Stimulated activated CD4-positive, alpha-beta T cell treated with anti-CD3 and anti-CD28 coated beads, Interleukin-15, amount 100 ng/mL, for 1 hour (primary cell): ENCODE data around the gene TIMM29.

Experiments used
- DNase-seq, 2 donors: peaks; one replicate each; pipeline ENCODE4 v3.0.0-alpha.2; 2020; ENCODE audit warnings: low read depth in 1 of 2, low spot score in 1 of 2

The TIMM29 gene

GRCh38 chr19:10928563-10929401 is at the start of gene TIMM29, which contains the start of gene YIPF2:
Gene TIMM29 (plus strand): TSS chr19:10928811. CDS start chr19:10928823, 12 bp downstream.
Gene YIPF2 (minus strand): TSS chr19:10928639. CDS start chr19:10928410, 229 bp downstream.
- DNase-seq = peak; percentile 82 to 90

DNA sequence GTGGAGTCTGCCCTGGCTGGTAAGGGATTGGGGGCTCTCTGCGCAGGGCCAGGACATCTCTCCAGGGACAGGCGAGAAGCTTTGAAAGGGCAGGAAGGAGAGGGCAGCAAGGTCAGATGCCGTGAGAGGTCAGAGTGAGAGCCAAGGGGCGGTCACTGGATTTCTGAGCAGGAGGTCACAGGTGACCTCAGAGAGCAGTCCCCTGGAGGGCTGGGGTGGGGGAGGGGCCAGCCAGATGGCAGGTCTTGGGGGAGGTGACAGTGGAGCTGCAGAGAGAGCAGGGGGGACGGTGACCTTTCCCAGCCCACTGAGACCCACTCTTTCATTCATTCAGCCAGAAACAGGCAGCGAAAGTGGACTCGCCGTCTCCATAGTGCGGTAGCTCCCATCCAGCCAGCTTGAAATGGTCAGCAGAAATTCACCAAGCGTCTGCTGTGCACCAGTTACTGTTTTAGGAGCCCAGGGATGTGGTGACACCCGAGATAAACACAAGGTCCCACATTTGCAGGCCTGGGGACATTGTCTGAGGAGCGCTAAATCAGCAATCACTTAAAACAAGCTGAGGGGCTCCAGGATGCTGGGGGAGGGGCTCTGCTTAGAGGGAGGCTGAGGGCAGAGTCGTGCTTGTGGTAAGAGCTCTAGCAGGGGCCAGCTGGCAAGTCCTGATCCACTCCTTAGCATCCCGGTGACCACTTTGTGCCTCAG is 47.1 kb upstream of the TIMM29 start:
- no peak for DNase-seq

GRCh38 chr19:10882108-10882457 is 46.5 kb upstream of the TIMM29 start:
- DNase-seq = no peak

GRCh38 chr19:10884274-10884673 is 44.3 kb upstream of the TIMM29 start:
- no peak for DNase-seq

GRCh38 chr19:10885201-10886169 is 43.1 kb upstream of the TIMM29 start:
- DNase-seq = no peak

DNA sequence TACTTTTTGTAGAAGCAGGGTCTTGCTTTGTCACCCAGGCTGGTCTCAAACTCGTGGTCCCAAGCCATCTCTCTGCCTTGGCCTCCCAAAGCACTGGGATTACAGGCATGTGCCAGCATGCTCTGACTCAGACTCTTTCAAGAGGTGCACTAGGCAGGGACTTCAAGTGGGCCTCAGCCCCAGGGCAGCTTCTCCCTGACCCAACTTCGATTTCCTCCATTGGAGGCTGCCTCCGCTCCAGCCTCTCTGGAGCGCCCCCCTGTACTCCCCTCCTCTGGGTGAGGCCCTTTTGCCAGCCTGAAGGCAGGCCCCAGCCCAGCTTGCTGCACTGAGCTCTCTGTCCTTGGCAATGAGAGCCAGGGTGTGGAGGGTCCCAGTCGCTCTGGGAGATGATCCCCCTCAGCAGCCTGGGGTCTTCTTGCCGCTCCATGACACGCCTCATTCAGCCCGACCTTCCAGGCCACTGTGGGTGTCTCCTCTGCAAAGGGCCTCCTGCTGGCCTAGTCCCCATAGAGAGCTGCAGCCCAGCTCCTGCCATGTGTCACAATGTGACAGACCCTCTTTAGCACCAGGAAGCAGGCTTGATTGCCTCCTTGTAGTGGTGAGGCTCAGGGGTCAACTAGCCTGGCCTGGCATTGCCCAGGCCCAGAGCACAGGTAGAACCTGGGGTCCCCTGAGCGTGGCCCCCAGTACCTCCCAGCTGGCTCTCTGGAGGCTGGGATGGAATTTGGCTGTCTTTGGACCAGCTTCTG is 40.8 kb upstream of the TIMM29 start:
- no peak for DNase-seq

- DNase-seq = no peak
Observed at GRCh38 chr19:10888421-10888866, 40.2 kb upstream of the TIMM29 start.

DNA sequence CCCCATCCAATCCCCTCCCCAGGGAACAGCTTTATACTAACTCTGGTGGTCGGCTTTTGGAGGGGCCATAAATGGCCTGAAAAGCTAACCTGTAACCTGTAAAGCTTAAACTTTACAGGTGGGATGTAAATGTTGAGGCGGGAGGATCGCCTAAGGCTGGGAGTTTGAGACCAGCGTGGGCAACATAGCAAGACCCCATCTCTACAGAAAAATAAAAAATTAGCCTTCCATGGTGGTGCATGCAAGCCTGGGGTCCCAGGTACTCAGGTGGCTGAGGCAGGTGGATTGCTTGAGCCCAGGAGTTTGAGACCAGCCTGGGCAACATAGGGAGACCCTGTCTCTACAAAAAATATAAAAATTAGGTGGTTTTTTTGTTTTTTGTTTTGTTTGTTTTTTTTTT is 38.7 kb upstream of the TIMM29 start:
- no peak for DNase-seq

- no peak for DNase-seq
Observed at GRCh38 chr19:10891405-10892086, 37.1 kb upstream of the TIMM29 start.

GRCh38 chr19:10892256-10892655 is 36.4 kb upstream of the TIMM29 start:
- DNase-seq = no peak

GRCh38 chr19:10894911-10895213 is 33.7 kb upstream of the TIMM29 start:
- no peak for DNase-seq

GRCh38 chr19:10895363-10895762 is 33.2 kb upstream of the TIMM29 start:
- no peak for DNase-seq

GRCh38 chr19:10895920-10896319 is 32.7 kb upstream of the TIMM29 start:
- DNase-seq = no peak

GRCh38 chr19:10896851-10897526 is 31.6 kb upstream of the TIMM29 start:
- DNase-seq = no peak

- no peak for DNase-seq
Observed at GRCh38 chr19:10898633-10899032, 30.0 kb upstream of the TIMM29 start.

DNA sequence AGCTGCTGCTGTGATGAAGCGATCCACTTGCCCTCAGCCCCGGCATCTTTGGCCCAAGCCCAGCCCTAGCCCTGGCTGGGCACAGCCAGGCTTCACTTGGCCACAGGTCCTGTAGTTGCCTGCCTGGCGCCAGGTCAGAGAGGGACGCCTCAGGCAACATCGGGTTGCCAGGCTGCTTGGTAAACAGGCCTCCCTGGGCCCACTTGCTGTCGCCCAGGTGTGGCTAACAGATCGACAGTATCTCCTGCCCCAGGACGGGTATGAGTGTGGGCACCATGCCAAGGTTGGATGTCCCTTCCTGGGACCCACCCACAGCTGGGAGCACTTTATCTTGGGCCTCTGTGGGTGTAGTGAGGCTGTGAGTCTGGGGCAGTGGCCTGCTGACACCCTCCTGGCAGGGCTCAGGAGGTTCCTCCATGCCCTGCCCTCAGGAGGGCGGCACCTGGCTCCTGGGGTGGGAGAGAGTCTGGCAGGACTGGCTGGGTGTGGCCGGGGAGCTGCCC is 29.4 kb upstream of the TIMM29 start:
- no peak for DNase-seq

GRCh38 chr19:10907925-10908324 is 20.7 kb upstream of the TIMM29 start:
- no peak for DNase-seq

DNA sequence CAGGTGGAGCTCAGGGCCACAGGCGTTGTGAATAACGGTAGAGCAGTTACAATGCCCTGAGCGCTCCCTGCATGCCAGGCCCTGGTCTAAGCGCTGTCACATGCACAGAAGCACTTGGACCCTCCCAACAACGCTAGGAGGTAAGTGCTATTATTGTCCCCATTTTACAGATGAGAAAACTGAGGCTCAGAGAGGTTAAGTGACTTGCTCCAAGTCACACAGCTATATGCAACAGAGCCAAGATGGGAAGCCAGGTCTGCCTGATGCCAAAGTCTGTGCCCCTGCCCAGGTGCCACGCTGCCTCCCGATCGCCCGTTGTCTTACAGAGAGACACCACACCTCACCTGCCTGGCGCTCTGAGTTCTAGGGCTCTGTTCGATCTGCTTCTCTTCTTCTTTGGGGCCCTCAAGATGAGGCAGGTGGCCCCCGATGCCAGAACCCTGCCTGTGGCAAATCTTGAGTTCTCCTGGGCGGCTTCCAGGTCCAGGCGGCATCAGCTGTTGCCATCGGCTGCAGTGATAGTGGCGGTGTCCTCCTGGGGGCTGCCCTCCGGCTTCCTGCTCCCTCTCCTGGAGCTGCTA is 20.1 kb upstream of the TIMM29 start:
- DNase-seq = no peak
